ENCODE data around the gene CD24.
A peak's percentile ranks its signal among the peaks of the same experiment; 100 is the strongest.
"Not testable (repeated sequence)": the region's sequence is repeated elsewhere in the genome, so short reads cannot be mapped to it uniquely, and the experiment has no call there.

Gene CD24

GRCh38 chr6:106997392-106998158 lies 23.0 kb upstream of the CD24 start:
- TF ChIP-seq, protein P1, sequence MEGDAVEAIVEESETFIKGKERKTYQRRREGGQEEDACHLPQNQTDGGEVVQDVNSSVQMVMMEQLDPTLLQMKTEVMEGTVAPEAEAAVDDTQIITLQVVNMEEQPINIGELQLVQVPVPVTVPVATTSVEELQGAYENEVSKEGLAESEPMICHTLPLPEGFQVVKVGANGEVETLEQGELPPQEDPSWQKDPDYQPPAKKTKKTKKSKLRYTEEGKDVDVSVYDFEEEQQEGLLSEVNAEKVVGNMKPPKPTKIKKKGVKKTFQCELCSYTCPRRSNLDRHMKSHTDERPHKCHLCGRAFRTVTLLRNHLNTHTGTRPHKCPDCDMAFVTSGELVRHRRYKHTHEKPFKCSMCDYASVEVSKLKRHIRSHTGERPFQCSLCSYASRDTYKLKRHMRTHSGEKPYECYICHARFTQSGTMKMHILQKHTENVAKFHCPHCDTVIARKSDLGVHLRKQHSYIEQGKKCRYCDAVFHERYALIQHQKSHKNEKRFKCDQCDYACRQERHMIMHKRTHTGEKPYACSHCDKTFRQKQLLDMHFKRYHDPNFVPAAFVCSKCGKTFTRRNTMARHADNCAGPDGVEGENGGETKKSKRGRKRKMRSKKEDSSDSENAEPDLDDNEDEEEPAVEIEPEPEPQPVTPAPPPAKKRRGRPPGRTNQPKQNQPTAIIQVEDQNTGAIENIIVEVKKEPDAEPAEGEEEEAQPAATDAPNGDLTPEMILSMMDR (IDR thresholded peaks at IDR 0.05; ENCODE audit: insufficient read depth, low read length, missing control alignments): peak; percentile 73
- ChIA-PET POLR2A (interaction anchor here (0.5 kb wide), 1 partner anchor 49 kb away, joined by 4 read pairs; no protein-coding TSS in a partner anchor), CTCF (interaction anchor here (0.6 to 3.6 kb wide), 33 partner anchors 9 to 662 kb away, joined by 3 to 25 read pairs (median 4); partner anchors contain the start of gene MTRES1)
- DNase-seq (ENCODE audit: low read depth, low spot score): peak; percentile 7
- H3K4me3 ChIP-seq (ENCODE audit: low read depth, low read length): no peak overlapping the region

- ChIA-PET CTCF (interaction anchor here (1.3 to 3.6 kb wide), 3 partner anchors 12 to 386 kb away, joined by 4 to 22 read pairs (median 6); no protein-coding TSS in a partner anchor), POLR2A (no interaction called here)
- no peak overlapping the region for H3K4me3 ChIP-seq (ENCODE audit: low read depth, low read length)
- DNase-seq (ENCODE audit: low read depth, low spot score): no peak
- TF ChIP-seq, protein P1 (IDR thresholded peaks at IDR 0.05; ENCODE audit: insufficient read depth, low read length, missing control alignments): no peak
Observed at GRCh38 chr6:106995640-106996039, 21.1 kb upstream of the CD24 start.

GRCh38 chr6:106989737-106990136 lies 15.2 kb upstream of the CD24 start:
- CTCF ChIA-PET: interaction anchor here (0.9 to 1.8 kb wide), 5 partner anchors 8 to 653 kb away, joined by 3 to 7 read pairs (median 4); no protein-coding TSS in a partner anchor
- DNase-seq (ENCODE audit: low read depth, low spot score); POLR2A ChIA-PET; H3K4me3 ChIP-seq (ENCODE audit: low read depth, low read length): not testable (repeated sequence)

DNA sequence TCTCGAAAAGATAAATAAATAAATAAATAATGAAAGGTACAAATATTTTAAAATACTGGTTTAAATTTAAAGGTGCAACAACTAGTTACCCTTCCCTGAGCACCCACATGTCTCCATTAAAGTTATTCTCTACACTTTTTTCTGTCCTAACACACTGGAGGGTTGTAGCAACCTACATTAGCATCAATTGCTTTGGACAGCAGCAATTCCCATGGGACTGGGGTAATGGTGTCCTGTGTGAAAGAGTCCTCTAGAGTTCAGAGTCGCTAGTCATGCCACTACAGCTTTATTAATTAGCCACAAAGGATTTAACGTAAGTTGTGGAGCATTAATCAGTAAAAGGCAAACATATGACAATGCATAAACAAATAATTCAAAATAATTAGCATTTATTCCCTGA lies 14.1 kb upstream of the CD24 start:
- no peak overlapping the region for H3K4me3 ChIP-seq (ENCODE audit: low read depth, low read length)
- POLR2A ChIA-PET: no interaction called here
- no peak for DNase-seq (ENCODE audit: low read depth, low spot score)
- CTCF ChIA-PET: interaction anchor here (1.1 to 1.8 kb wide), 3 partner anchors 9 to 544 kb away, joined by 4 to 7 read pairs (median 6); no protein-coding TSS in a partner anchor
- TF ChIP-seq, protein P1 (IDR thresholded peaks at IDR 0.05; ENCODE audit: insufficient read depth, low read length, missing control alignments): no peak

DNA sequence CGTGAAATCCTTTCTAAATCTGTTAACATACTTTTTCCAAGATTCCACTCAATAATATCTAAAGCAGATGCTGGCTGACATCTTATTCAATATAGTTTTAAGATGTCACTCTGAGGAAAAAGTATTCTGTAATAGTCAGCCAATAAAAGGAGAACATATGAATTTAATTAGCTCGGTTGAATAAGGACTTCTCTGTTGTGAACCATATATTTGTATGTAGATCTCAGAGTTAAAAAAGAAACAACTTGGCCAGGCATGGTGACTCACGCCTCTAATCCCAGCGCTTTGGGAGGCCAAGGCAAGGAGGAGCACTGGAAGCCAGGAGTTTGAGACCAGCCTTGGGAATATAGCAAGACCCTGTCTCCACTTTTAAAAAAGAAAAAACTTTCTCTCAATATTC lies 7.4 kb upstream of the CD24 start:
- POLR2A ChIA-PET: no interaction called here
- H3K4me3 ChIP-seq (ENCODE audit: low read depth, low read length): no peak overlapping the region
- CTCF ChIA-PET: interaction anchor here (0.6 to 6.2 kb wide), 4 partner anchors 372 to 642 kb away, joined by 3 to 124 read pairs (median 58); no protein-coding TSS in a partner anchor
- peak; percentile 9 for DNase-seq (ENCODE audit: low read depth, low spot score)
- TF ChIP-seq, protein P1 (IDR thresholded peaks at IDR 0.05; ENCODE audit: insufficient read depth, low read length, missing control alignments): no peak

GRCh38 chr6:106980926-106981325 lies 6.4 kb upstream of the CD24 start:
- CTCF ChIA-PET: interaction anchor here (1.5 to 6.2 kb wide), 8 partner anchors 18 to 644 kb away, joined by 3 to 124 read pairs (median 22); no protein-coding TSS in a partner anchor
- DNase-seq (ENCODE audit: low read depth, low spot score): no peak
- POLR2A ChIA-PET: no interaction called here
- TF ChIP-seq, protein P1 (IDR thresholded peaks at IDR 0.05; ENCODE audit: insufficient read depth, low read length, missing control alignments): no peak
- no peak overlapping the region for H3K4me3 ChIP-seq (ENCODE audit: low read depth, low read length)

Measured in AG04449 (cell line).